Cardiac muscle cell (in vitro differentiated cells and primary cell): ENCODE results near the gene FRRS1. TPM values are rescaled to one million over a fixed set of nuclear protein-coding genes. Genes with fewer than 3 reads are reported as not detected.

Experiments
- DNase-seq, 2 donors: peaks; one replicate each; pipeline versions ENCODE4 v3.0.0 to v3.0.0-alpha.2; 2010 to 2017; ENCODE audit warnings: low read depth in 1 of 2, low spot score in 1 of 2
- H3K27ac ChIP-seq: fragments of 200-600 bp; sonication (generic); 2 replicates; pipeline ENCODE4 v1.5.1; 2016
- H3K27me3 ChIP-seq: fragments of 200-600 bp; sonication (generic); 2 replicates; pipeline ENCODE4 v1.6.0; 2016; ENCODE audit warnings: control low read depth
- H3K36me3 ChIP-seq: fragments of 200-600 bp; sonication (generic); 2 replicates; pipeline ENCODE4 v1.5.1; 2016; ENCODE audit warnings: control low read depth
- H3K4me1 ChIP-seq: fragments of 200-600 bp; sonication (generic); 2 replicates; pipeline ENCODE4 v1.8.1; 2017; ENCODE audit warnings: low read depth, mild to moderate bottlenecking, mixed run types
- H3K4me3 ChIP-seq: fragments of 200-600 bp; sonication (generic); 2 replicates; pipeline ENCODE4 v1.5.1; 2016; ENCODE audit warnings: mild to moderate bottlenecking
- H3K9me3 ChIP-seq: fragments of 200-600 bp; sonication (generic); 2 replicates; pipeline ENCODE4 v1.5.1; 2017; ENCODE audit warnings: low read depth, mild to moderate bottlenecking, control low read depth
- CTCF ChIP-seq: IDR thresholded peaks from 2 replicates; pipeline ENCODE4 v1.5.1; 2012; ENCODE audit warnings: low read depth, mild to moderate bottlenecking, low read length
- polyA plus RNA-seq: library from polyadenylated mRNA; unstranded; fragments of >200 nt; fragmentation: Nextera tagmentation; extraction: Ambion mirVana; gene quantifications from 2 replicates; pipeline ENCODE4 v1.2.1, GENCODE V29; 2016
- total RNA-seq: library from RNA; depleted of rRNA; stranded (reverse); fragments of >200 nt; gene quantifications from 2 replicates; pipeline ENCODE4 v1.2.3, GENCODE V29; 2016

Gene FRRS1
- total and polyA plus RNA-seq, 2 experiments from 2014 or later = 3.7 to 5.5 TPM

DNA sequence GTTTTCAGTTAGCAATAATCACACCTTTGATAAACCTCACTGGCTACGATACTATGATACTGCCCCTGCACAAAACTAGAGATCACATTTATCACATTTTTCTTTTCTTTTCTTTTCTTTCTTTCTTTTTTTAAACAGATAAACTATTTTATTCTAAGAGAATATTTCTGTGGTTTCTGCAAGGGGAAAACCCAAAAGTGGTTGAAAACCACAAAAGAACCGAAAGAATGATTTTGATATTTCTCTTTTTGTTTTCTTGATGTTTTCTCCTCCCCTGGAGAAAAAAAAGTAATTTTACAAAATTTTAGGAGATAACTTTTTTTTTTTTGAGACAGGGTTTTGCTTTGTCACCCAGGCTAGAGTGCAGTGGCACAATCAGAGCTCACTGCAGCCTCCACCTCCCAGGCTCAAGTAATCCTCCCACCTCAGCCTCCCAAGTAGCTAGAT is 18.4 kb upstream of the FRRS1 start:
- Histone ChIP-seq H3K36me3 (no peaks in the 10 kb centered on the region), H3K4me1 (peaks cover 8% of the 10 kb centered on the region), H3K27ac (peak overlapping the region; percentile 25), H3K27me3 (no peaks in the 10 kb centered on the region), H3K9me3 (no peaks in the 10 kb centered on the region), H3K4me3 (no peak overlapping the region)
- TF ChIP-seq CTCF = no peak
- no peak for DNase-seq

- no peaks in the 10 kb centered on the region for H3K9me3 ChIP-seq
- no peaks in the 10 kb centered on the region for H3K27me3 ChIP-seq
- H3K27ac ChIP-seq = peak overlapping the region; percentile 25
- no peak for TF ChIP-seq CTCF
- no peak overlapping the region for H3K4me3 ChIP-seq
- no peaks in the 10 kb centered on the region for H3K36me3 ChIP-seq
- DNase-seq = peak in 1 of 2 donors; percentile 18
- peaks cover 8% of the 10 kb centered on the region for H3K4me1 ChIP-seq
These were observed 17.7 kb upstream of the FRRS1 start for GRCh38 chr1:99784143-99784542.

DNA sequence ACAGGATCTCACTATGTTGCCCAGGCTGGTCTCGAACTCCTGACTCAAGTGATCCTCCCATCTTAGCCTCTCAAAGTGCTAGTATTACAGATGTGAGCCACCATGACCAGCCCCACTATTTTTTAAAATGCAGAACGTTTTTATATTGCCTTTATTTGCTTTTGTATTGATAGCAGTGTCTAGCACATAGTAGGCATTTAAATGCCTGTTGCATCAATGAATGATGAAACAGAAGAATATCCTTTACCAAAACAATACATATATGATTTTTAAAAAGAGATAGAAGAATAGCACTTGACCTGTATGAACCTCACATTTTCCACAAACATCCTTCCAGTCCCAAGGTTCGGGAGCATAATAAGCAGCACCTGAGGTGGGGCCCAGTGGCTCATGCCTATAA is 16.5 kb upstream of the FRRS1 start:
- Histone ChIP-seq H3K27me3 (no peaks in the 10 kb centered on the region), H3K36me3 (no peaks in the 10 kb centered on the region), H3K4me1 (peaks cover 8% of the 10 kb centered on the region), H3K4me3 (no peak overlapping the region), H3K9me3 (no peaks in the 10 kb centered on the region), H3K27ac (no peak overlapping the region)
- no peak for TF ChIP-seq CTCF
- no peak for DNase-seq

DNA sequence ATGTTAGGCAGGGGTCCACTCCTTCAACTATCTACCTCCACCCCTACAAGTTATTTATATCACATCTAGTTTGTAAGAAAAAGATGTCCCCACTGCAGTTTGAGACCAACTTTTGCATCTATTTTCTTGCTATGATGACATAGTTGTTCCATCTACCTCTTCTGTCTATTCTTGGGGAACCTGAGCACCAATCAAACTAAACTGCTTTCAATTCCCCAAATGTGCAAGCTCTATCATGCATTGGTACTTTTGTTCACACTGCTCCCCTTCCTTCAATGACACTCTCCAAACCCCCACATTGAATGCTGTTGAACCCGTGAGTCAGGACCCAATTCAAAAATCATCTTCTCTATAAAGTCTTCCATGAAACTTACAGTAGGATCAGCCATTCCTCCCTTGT is 16.0 kb upstream of the FRRS1 start:
- H3K9me3 ChIP-seq = no peaks in the 10 kb centered on the region
- no peak for TF ChIP-seq CTCF

GRCh38 chr1:99781798-99782197 is 15.4 kb upstream of the FRRS1 start:
- TF ChIP-seq CTCF = no peak

More for the DNA sequence above, 16.0 kb upstream of the FRRS1 start:
- no peak for DNase-seq
- H3K36me3 ChIP-seq = no peaks in the 10 kb centered on the region
- H3K4me3 ChIP-seq = no peak overlapping the region
- H3K27ac ChIP-seq = no peak overlapping the region
- peaks cover 8% of the 10 kb centered on the region for H3K4me1 ChIP-seq
- H3K27me3 ChIP-seq = no peaks in the 10 kb centered on the region

GRCh38 chr1:99777752-99778151 is 11.3 kb upstream of the FRRS1 start:
- TF ChIP-seq CTCF = no peak
- Histone ChIP-seq H3K4me1 (peaks cover 8% of the 10 kb centered on the region), H3K9me3 (no peaks in the 10 kb centered on the region), H3K27me3 (no peaks in the 10 kb centered on the region), H3K4me3 (no peak overlapping the region), H3K27ac (no peak overlapping the region), H3K36me3 (no peaks in the 10 kb centered on the region)
- no peak for DNase-seq

More at GRCh38 chr1:99781798-99782197, 15.4 kb upstream of the FRRS1 start:
- no peak overlapping the region for H3K27ac ChIP-seq
- H3K27me3 ChIP-seq = no peaks in the 10 kb centered on the region
- H3K4me1 ChIP-seq = peaks cover 8% of the 10 kb centered on the region
- H3K36me3 ChIP-seq = no peaks in the 10 kb centered on the region
- peak in 1 of 2 donors; percentile 50 for DNase-seq
- no peak overlapping the region for H3K4me3 ChIP-seq
- H3K9me3 ChIP-seq = no peaks in the 10 kb centered on the region
